PC-3 (cell line): ENCODE data around the gene MAPK4. TPM values are rescaled to one million over a fixed set of nuclear protein-coding genes. Genes with fewer than 3 reads are reported as not detected.

Source experiments
- ATAC-seq: fragments of 200-7000 bp; cut with Tn5 transposase; 2 replicates; pipeline ENCODE4 v1.9.1; 2020; ENCODE audit warnings: mild to moderate bottlenecking, moderate library complexity
- BruUV-seq: library from RNA; stranded (reverse); fragments of 400-500 nt; replicated peaks from 2 replicates; lab custom pipeline; 2021; lab: Mats Ljungman, UMichigan
- CTCF ChIA-PET: fragments of 300-600 bp; sonication (Branson Sonifier 250); formaldehyde crosslinking; loops from one replicate; lab custom pipeline; 2022; ENCODE audit warnings: antibody characterized with exemption; lab: Charles Lee
- POLR2A ChIA-PET: fragments of 300-600 bp; sonication (Branson Sonifier 250); formaldehyde crosslinking; loops from one replicate; lab custom pipeline; 2022; ENCODE audit warnings: antibody characterized with exemption; ENCODE audit not compliant: unreplicated experiment; lab: Charles Lee
- DNase-seq: peaks from one replicate; pipeline ENCODE4 v3.0.0-alpha.2; 2015
- H2AFZ ChIP-seq: fragments of 300-600 bp; sonication (generic); 2 replicates; pipeline ENCODE4 v1.6.0; 2016; ENCODE audit warnings: antibody characterized with exemption, low read length
- H3F3A ChIP-seq: fragments of 300-600 bp; sonication (generic); one replicate; pipeline ENCODE4 v1.6.0; 2017; ENCODE audit warnings: antibody characterized with exemption, low read length, control low read depth, mild to moderate bottlenecking; ENCODE audit not compliant: unreplicated experiment
- H3K27ac ChIP-seq: fragments of 300-600 bp; sonication (generic); 2 replicates; pipeline ENCODE4 v1.5.1; 2016; ENCODE audit warnings: mild to moderate bottlenecking, low read length
- H3K27me3 ChIP-seq: fragments of 300-600 bp; sonication (generic); 2 replicates; pipeline ENCODE4 v1.6.1; 2016; ENCODE audit warnings: low read length, mixed read lengths
- H3K36me3 ChIP-seq: fragments of 300-600 bp; sonication (generic); 2 replicates; pipeline ENCODE4 v1.6.1; 2016; ENCODE audit warnings: low read depth, mixed run types, low read length, mixed read lengths
- H3K4me1 ChIP-seq: fragments of 300-600 bp; sonication (generic); 2 replicates; pipeline ENCODE4 v1.5.1; 2016; ENCODE audit warnings: low read length; ENCODE audit not compliant: insufficient read depth
- H3K4me2 ChIP-seq: fragments of 300-600 bp; sonication (generic); 2 replicates; pipeline ENCODE4 v1.6.0; 2016; ENCODE audit warnings: low read length
- H3K4me3 ChIP-seq: fragments of 300-600 bp; sonication (generic); 2 replicates; pipeline ENCODE4 v1.5.1; 2016; ENCODE audit warnings: mild to moderate bottlenecking, low read length, mixed read lengths
- H3K79me2 ChIP-seq: fragments of 300-600 bp; sonication (generic); 2 replicates; pipeline ENCODE4 v1.6.1; 2017; ENCODE audit warnings: low read length, mixed read lengths
- H3K9ac ChIP-seq: fragments of 300-600 bp; sonication (generic); 2 replicates; pipeline ENCODE4 v1.6.0; 2016; ENCODE audit warnings: mild to moderate bottlenecking, low read length
- H3K9me2 ChIP-seq: fragments of 300-600 bp; sonication (generic); replicated peaks from 2 replicates; pipeline ENCODE4 v1.6.1; 2016; ENCODE audit warnings: mixed run types, low read length, mixed read lengths
- H3K9me3 ChIP-seq: fragments of 300-600 bp; sonication (generic); 2 replicates; pipeline ENCODE4 v1.6.1; 2016; ENCODE audit warnings: low read length, mixed read lengths
- H4K20me1 ChIP-seq: fragments of 300-600 bp; sonication (generic); 2 replicates; pipeline ENCODE4 v1.6.1; 2016; ENCODE audit warnings: low read length, mixed read lengths
- CTCF ChIP-seq: fragments of 300-600 bp; sonication (generic); conservative IDR thresholded peaks from 2 replicates; pipeline ENCODE4 v1.5.1; 2017; ENCODE audit warnings: antibody characterized with exemption, low read depth, mild to moderate bottlenecking, low read length
- EZH2 ChIP-seq: fragments of 300-600 bp; sonication (generic); IDR thresholded peaks from one replicate; pipeline ENCODE4 v1.6.1; 2017; ENCODE audit warnings: antibody characterized with exemption, mild to moderate bottlenecking, low read length; ENCODE audit not compliant: unreplicated experiment
- EZH2phosphoT487 ChIP-seq: fragments of 300-600 bp; sonication (generic); IDR thresholded peaks from 2 replicates; pipeline ENCODE4 v1.6.1; 2018; ENCODE audit warnings: mild to moderate bottlenecking, antibody characterized with exemption, low read length, borderline replicate concordance
- intact Hi-C: fragments of 100-400 bp; cut with micrococcal nuclease; formaldehyde crosslinking; loops from 2 replicates; pipeline ENCODE4 v1.9.0; 2023
- total RNA-seq: library from RNA; depleted of rRNA; stranded (reverse); fragments of >200 nt; gene quantifications from 2 replicates; pipeline ENCODE4 v1.2.3, GENCODE V29; 2014

MAPK4 gene
- total RNA-seq, 1 experiment from 2014 or later: not detected

- CTCF ChIA-PET: no interaction called here
- ATAC-seq (no peak), DNase-seq (no peak)
- Histone ChIP-seq H3K9me2 (no peaks in the 10 kb centered on the region), H3K9ac (no peak overlapping the region), H3F3A (no peaks in the 10 kb centered on the region), H2AFZ (no peak overlapping the region), H4K20me1 (no peaks in the 10 kb centered on the region), H3K79me2 (no peaks in the 10 kb centered on the region), H3K9me3 (no peaks in the 10 kb centered on the region), H3K27me3 (no peaks in the 10 kb centered on the region), H3K27ac (no peak overlapping the region), H3K4me1 (no peaks in the 10 kb centered on the region), H3K4me3 (no peak overlapping the region), H3K36me3 (no peaks in the 10 kb centered on the region), H3K4me2 (no peak overlapping the region)
- TF ChIP-seq EZH2phosphoT487 (no peak), CTCF (no peak), EZH2 (no peak)
- POLR2A ChIA-PET: no interaction called here
- no TSS peak for BruUV-seq
- intact Hi-C loops: no loop called here
Observed at GRCh38 chr18:50624981-50625380, 65.1 kb downstream of the MAPK4 start.

GRCh38 chr18:50626317-50626716 lies 66.4 kb downstream of the MAPK4 start:
- Histone ChIP-seq H3K36me3 (no peaks in the 10 kb centered on the region), H3K9ac (no peak overlapping the region), H3K4me1 (no peaks in the 10 kb centered on the region), H3F3A (no peaks in the 10 kb centered on the region), H3K79me2 (no peaks in the 10 kb centered on the region), H3K9me3 (no peaks in the 10 kb centered on the region), H3K27ac (no peak overlapping the region), H3K27me3 (no peaks in the 10 kb centered on the region), H3K4me3 (no peak overlapping the region), H4K20me1 (no peaks in the 10 kb centered on the region), H2AFZ (no peak overlapping the region), H3K9me2 (no peaks in the 10 kb centered on the region), H3K4me2 (no peak overlapping the region)
- ATAC-seq: no peak
- intact Hi-C loops: no loop called here
- BruUV-seq: no TSS peak
- POLR2A ChIA-PET: no interaction called here
- CTCF ChIA-PET: no interaction called here
- no peak for DNase-seq
- TF ChIP-seq EZH2 (no peak), EZH2phosphoT487 (no peak), CTCF (no peak)

- ATAC-seq (no peak), DNase-seq (no peak)
- no peak overlapping the region for H2AFZ ChIP-seq
- no peak overlapping the region for H3K9ac ChIP-seq
- no peaks in the 10 kb centered on the region for H3K9me2 ChIP-seq
- POLR2A ChIA-PET: no interaction called here
- H3K27ac ChIP-seq: no peak overlapping the region
- no peaks in the 10 kb centered on the region for H3K36me3 ChIP-seq
- H4K20me1 ChIP-seq: no peaks in the 10 kb centered on the region
- no peaks in the 10 kb centered on the region for H3F3A ChIP-seq
- TF ChIP-seq EZH2phosphoT487 (no peak), CTCF (no peak), EZH2 (no peak)
- peaks cover 6% of the 10 kb centered on the region for H3K4me1 ChIP-seq
- no TSS peak for BruUV-seq
- CTCF ChIA-PET: no interaction called here
- H3K27me3 ChIP-seq: no peaks in the 10 kb centered on the region
- no peaks in the 10 kb centered on the region for H3K9me3 ChIP-seq
- no peak overlapping the region for H3K4me2 ChIP-seq
- intact Hi-C loops: no loop called here
- H3K79me2 ChIP-seq: no peaks in the 10 kb centered on the region
- H3K4me3 ChIP-seq: no peak overlapping the region
Observed at GRCh38 chr18:50627594-50628532, 68.0 kb downstream of the MAPK4 start.
